Thyroid gland (tissue), 4 donors: ENCODE data around the gene ZMYM4.

Source experiments
- CTCF ChIP-seq, 6 experiments: fragments of 200-600 bp in 3 of 6; fragments of 450-650 bp in 3 of 6; sonication (generic) in 3 of 6; IDR thresholded peaks; one replicate each; pipeline ENCODE4 v1.5.1; 2016 to 2019; ENCODE audit warnings: antibody characterized with exemption in 6 of 6, mild to moderate bottlenecking in 2 of 6, inconsistent platforms in 1 of 6, moderate library complexity in 1 of 6
- POLR2A ChIP-seq, 2 donors: fragments of 450-650 bp; IDR thresholded peaks; one replicate each; pipeline ENCODE4 v1.6.1; 2017; ENCODE audit warnings: antibody characterized with exemption in 2 of 2, mild to moderate bottlenecking in 2 of 2, moderate library complexity in 1 of 2

DNA sequence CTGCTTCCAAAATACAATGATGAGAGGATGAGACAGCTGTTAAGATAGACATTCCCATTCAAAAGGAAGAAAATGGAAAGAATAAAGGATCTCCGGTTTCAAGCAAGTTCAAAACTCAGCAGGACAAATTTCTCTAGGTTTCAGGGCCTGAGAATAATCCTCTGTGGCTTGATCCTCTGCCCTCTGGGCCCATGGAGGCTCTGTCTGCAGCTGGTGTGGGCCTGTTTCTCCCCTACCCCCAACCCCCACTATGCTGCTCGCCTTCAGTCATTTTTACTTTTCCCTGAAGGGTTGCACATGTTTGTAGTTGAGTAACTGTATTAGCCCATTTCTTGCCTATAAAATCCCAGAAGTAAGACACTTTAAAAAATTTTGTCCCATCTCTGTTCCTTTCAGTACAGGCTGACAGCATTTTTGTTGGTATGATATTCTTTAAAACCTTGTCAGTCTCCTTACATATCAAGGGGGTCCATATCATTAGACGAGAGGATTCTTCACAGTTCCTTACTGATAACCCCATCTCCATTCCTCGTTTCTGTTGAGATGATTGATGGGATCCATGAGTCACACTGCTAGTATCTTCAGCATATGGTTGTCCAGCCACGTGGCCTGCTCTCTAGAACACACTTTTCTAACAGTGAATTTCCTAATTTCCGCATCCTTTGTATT is 10.5 kb downstream of the ZMYM4 start:
- no peak for TF ChIP-seq CTCF (IDR thresholded peaks at IDR 0.05)
- TF ChIP-seq POLR2A (IDR thresholded peaks at IDR 0.05): no peak
